SK-N-SH treated with all-trans-retinoic acid at 6 μM for 48 hours (cell line): ENCODE results near the gene KRTAP4-3.

Source experiments
- ARNTL ChIP-seq: fragments of 450-650 bp; formaldehyde crosslinking; IDR thresholded peaks from 2 replicates; pipeline ENCODE4 v1.5.0; 2020; ENCODE audit warnings: low read depth, mild to moderate bottlenecking, moderate library complexity, borderline replicate concordance
- ESRRG ChIP-seq: fragments of 250-450 bp; sonication (Bioruptor Pico); IDR thresholded peaks from 2 replicates; pipeline ENCODE4 v1.6.1; 2021; ENCODE audit warnings: mild to moderate bottlenecking
- ISL1 ChIP-seq: fragments of 250-450 bp; sonication (Bioruptor Pico); IDR thresholded peaks from 2 replicates; pipeline ENCODE4 v2.1.2; 2022; ENCODE audit warnings: mild to moderate bottlenecking, moderate library complexity
- PPARA ChIP-seq: fragments of 250-450 bp; sonication (Bioruptor Pico); IDR thresholded peaks from 2 replicates; pipeline ENCODE4 v1.5.0; 2020; ENCODE audit warnings: mild to moderate bottlenecking, borderline replicate concordance
- ZNF70 ChIP-seq: fragments of 450-650 bp; formaldehyde crosslinking; IDR thresholded peaks from 2 replicates; pipeline ENCODE4 v1.5.0; 2020; ENCODE audit warnings: mild to moderate bottlenecking, moderate library complexity
- TF ChIP-seq, protein P1 (sequence below): fragments of 250-450 bp; sonication (Bioruptor Pico); IDR thresholded peaks from 2 replicates; pipeline ENCODE4 v1.5.1; 2020; ENCODE audit warnings: low read depth, mild to moderate bottlenecking, moderate library complexity
- TF ChIP-seq, protein P2 (sequence below): fragments of 250-450 bp; sonication (Bioruptor Pico); IDR thresholded peaks from 2 replicates; pipeline ENCODE4 v1.8.0; 2021; ENCODE audit warnings: low read depth, mild to moderate bottlenecking, moderate library complexity, borderline replicate concordance

DNA sequence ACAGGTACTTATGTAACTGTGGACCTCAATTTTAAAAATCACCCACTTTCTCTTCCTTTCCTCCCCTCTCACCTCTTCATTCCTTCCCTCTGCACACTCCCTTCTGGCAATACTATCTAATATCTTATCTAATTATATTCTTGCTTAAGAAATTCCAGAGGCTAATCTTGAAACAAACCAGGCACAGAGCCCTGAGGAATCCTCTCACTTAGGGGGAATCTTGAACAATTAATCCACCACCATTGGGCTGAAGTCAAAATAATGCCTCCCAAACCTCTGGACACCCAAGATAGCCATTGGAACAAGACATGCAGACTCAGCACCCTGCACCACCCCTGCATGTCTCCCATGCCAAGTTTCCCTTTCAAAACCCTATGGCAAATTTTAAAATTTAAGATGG, 26.7 kb downstream of the KRTAP4-3 start:
- TF ChIP-seq ARNTL (CRISPR knock-in tag), result no peak
- TF ChIP-seq ISL1, result no peak
- TF ChIP-seq ZNF70 (CRISPR knock-in tag), result no peak
- TF ChIP-seq, protein P1, sequence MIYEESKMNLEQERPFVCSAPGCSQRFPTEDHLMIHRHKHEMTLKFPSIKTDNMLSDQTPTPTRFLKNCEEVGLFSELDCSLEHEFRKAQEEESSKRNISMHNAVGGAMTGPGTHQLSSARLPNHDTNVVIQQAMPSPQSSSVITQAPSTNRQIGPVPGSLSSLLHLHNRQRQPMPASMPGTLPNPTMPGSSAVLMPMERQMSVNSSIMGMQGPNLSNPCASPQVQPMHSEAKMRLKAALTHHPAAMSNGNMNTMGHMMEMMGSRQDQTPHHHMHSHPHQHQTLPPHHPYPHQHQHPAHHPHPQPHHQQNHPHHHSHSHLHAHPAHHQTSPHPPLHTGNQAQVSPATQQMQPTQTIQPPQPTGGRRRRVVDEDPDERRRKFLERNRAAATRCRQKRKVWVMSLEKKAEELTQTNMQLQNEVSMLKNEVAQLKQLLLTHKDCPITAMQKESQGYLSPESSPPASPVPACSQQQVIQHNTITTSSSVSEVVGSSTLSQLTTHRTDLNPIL (CRISPR knock-in tag), result no peak
- TF ChIP-seq, protein P2, sequence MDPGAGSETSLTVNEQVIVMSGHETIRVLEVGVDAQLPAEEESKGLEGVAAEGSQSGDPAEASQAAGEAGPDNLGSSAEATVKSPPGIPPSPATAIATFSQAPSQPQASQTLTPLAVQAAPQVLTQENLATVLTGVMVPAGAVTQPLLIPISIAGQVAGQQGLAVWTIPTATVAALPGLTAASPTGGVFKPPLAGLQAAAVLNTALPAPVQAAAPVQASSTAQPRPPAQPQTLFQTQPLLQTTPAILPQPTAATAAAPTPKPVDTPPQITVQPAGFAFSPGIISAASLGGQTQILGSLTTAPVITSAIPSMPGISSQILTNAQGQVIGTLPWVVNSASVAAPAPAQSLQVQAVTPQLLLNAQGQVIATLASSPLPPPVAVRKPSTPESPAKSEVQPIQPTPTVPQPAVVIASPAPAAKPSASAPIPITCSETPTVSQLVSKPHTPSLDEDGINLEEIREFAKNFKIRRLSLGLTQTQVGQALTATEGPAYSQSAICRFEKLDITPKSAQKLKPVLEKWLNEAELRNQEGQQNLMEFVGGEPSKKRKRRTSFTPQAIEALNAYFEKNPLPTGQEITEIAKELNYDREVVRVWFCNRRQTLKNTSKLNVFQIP (CRISPR knock-in tag), result no peak
- TF ChIP-seq PPARA, result no peak
- TF ChIP-seq ESRRG, result no peak
